ENCODE data around the gene RETREG3.
"Not testable (repeated sequence)": the region's sequence is repeated elsewhere in the genome, so short reads cannot be mapped to it uniquely, and the experiment has no call there.

DNA sequence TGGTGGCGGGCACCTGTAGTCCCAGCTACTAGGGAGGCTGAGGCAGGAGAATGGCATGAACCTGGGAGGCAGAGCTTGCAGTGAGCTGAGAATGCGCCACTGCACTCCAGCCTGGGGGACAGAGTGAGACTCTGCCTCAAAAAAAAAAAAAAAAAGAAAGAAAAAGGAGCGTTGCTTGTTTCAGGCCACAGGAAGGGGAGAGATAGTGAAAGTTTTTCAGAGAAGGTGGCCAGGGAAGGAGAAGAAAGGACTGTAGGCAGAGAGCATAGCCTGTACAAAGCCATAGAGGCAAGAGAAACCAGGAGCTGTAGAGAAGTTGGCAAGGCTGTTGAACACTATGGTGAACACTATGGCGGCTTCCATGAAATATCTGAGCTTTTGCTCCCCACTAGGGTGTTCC lies 68.6 kb downstream of the RETREG3 start:
- TF ChIP-seq CTCF (IDR thresholded peaks at IDR 0.05); POLR2A (IDR thresholded peaks at IDR 0.05; ENCODE audit: low read length); EP300 (IDR thresholded peaks at IDR 0.05); RAD21 (conservative IDR thresholded peaks at IDR 0.05 in 1 of 2, IDR thresholded peaks at IDR 0.05 in 1 of 2); CHD4 (IDR thresholded peaks at IDR 0.05; ENCODE audit: borderline replicate concordance): not testable (repeated sequence)
- TF ChIP-seq, protein P1, sequence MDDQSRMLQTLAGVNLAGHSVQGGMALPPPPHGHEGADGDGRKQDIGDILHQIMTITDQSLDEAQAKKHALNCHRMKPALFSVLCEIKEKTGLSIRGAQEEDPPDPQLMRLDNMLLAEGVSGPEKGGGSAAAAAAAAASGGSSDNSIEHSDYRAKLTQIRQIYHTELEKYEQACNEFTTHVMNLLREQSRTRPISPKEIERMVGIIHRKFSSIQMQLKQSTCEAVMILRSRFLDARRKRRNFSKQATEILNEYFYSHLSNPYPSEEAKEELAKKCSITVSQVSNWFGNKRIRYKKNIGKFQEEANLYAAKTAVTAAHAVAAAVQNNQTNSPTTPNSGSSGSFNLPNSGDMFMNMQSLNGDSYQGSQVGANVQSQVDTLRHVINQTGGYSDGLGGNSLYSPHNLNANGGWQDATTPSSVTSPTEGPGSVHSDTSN (IDR thresholded peaks at IDR 0.05), result not testable (repeated sequence)
